HEK293T (cell line): ENCODE measurements around the gene BLOC1S5.
A peak's percentile ranks its signal among the peaks of the same experiment; 100 is the strongest.

ENCODE experiments used
- CTCF ChIA-PET: fragments of 350-600 bp; formaldehyde crosslinking; extraction: SDS; loops from one replicate; lab custom pipeline; 2021; ENCODE audit warnings: antibody characterized with exemption, inconsistent platforms; lab: Yijun Ruan, JAX
- POLR2A ChIA-PET: fragments of 350-600 bp; formaldehyde crosslinking; extraction: SDS; loops from one replicate; lab custom pipeline; 2020; ENCODE audit warnings: antibody characterized with exemption, inconsistent platforms; lab: Yijun Ruan, JAX
- DNase-seq: peaks from one replicate; pipeline ENCODE4 v3.0.0; 2012; ENCODE audit warnings: mixed read lengths; ENCODE audit errors: extremely low spot score
- ARNT ChIP-seq: fragments of 450-650 bp; IDR thresholded peaks from 2 replicates; pipeline ENCODE4 v1.6.1; 2017; ENCODE audit warnings: mild to moderate bottlenecking
- BHLHE40 ChIP-seq: fragments of 450-650 bp; IDR thresholded peaks from 2 replicates; pipeline ENCODE4 v1.6.1; 2016; ENCODE audit warnings: mild to moderate bottlenecking, moderate library complexity, borderline replicate concordance
- CTBP1 ChIP-seq: fragments of 450-650 bp; IDR thresholded peaks from 2 replicates; pipeline ENCODE4 v1.6.1; 2016; ENCODE audit warnings: borderline replicate concordance
- ELF4 ChIP-seq: fragments of 450-650 bp; IDR thresholded peaks from 2 replicates; pipeline ENCODE4 v1.6.1; 2017; ENCODE audit warnings: antibody characterized with exemption
- FOXA1 ChIP-seq: fragments of 450-650 bp; IDR thresholded peaks from 2 replicates; pipeline ENCODE4 v1.6.1; 2016; ENCODE audit warnings: mild to moderate bottlenecking
- FOXK2 ChIP-seq: fragments of 450-650 bp; IDR thresholded peaks from 2 replicates; pipeline ENCODE4 v1.6.1; 2016; ENCODE audit warnings: mild to moderate bottlenecking
- FOXM1 ChIP-seq: fragments of 450-650 bp; IDR thresholded peaks from 2 replicates; pipeline ENCODE4 v1.6.1; 2017; ENCODE audit warnings: mild to moderate bottlenecking, borderline replicate concordance
- HDGF ChIP-seq: fragments of 450-650 bp; IDR thresholded peaks from 2 replicates; pipeline ENCODE4 v1.6.1; 2017; ENCODE audit warnings: antibody characterized with exemption, borderline replicate concordance
- L3MBTL2 ChIP-seq: fragments of 450-650 bp; conservative IDR thresholded peaks from 2 replicates; pipeline ENCODE4 v1.6.1; 2016; ENCODE audit warnings: mild to moderate bottlenecking
- LEF1 ChIP-seq: fragments of 450-650 bp; IDR thresholded peaks from 2 replicates; pipeline ENCODE4 v1.6.1; 2017; ENCODE audit warnings: mild to moderate bottlenecking, borderline replicate concordance
- NFRKB ChIP-seq: fragments of 450-650 bp; IDR thresholded peaks from 2 replicates; pipeline ENCODE4 v1.6.1; 2016; ENCODE audit warnings: mild to moderate bottlenecking, moderate library complexity
- SP1 ChIP-seq: fragments of 450-650 bp; IDR thresholded peaks from 2 replicates; pipeline ENCODE4 v1.6.1; 2017
- SUZ12 ChIP-seq: fragments of 450-650 bp; IDR thresholded peaks from 2 replicates; pipeline ENCODE4 v1.6.1; 2016; ENCODE audit warnings: mild to moderate bottlenecking
- TARDBP ChIP-seq: fragments of 450-650 bp; IDR thresholded peaks from 2 replicates; pipeline ENCODE4 v1.6.1; 2016
- ZNF384 ChIP-seq: fragments of 450-650 bp; IDR thresholded peaks from 2 replicates; pipeline ENCODE4 v1.6.1; 2016
- TF ChIP-seq, protein P1 (sequence below): fragments of 450-650 bp; IDR thresholded peaks from 2 replicates; pipeline ENCODE4 v1.6.1; 2016

The BLOC1S5 gene

DNA sequence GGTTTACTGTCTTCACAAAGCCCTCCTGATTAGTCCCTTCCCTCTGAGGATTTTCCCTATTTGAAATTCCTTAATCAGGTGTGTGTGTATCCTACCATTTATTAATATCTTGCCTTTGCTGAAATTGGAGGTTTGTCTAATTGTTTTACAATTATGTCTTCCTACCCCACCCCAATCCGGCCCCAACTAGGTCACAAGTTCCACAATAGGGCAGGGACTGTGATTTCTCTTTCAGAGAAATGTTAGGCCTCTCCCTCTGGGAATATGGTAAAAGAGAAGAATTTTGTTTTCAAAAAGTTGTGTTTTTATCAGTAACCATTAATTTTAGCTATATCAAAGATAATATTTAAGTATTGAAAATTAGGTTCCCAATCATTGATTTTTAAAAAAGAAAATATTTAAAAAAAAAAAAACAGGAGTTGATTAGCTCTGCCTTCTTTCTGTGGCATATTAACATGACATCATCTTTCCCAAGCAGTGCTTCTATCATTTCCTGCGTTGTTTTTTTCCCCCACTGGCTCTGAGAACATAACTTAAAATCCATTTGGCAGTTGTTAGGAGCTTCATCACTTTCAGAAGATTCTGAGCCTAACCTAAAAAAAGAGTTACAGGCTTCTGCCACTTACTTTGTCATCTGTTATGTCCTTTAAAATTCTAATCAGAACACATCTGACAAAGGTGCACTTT, 36.1 kb downstream of the BLOC1S5 start:
- ChIA-PET POLR2A (no interaction called here), CTCF (no interaction called here)
- TF ChIP-seq L3MBTL2 (no peak), SP1 (no peak), ZNF384 (no peak), SUZ12 (no peak), HDGF (no peak), FOXA1 (no peak), ARNT (no peak), CTBP1 (no peak)
- TF ChIP-seq, protein P1, sequence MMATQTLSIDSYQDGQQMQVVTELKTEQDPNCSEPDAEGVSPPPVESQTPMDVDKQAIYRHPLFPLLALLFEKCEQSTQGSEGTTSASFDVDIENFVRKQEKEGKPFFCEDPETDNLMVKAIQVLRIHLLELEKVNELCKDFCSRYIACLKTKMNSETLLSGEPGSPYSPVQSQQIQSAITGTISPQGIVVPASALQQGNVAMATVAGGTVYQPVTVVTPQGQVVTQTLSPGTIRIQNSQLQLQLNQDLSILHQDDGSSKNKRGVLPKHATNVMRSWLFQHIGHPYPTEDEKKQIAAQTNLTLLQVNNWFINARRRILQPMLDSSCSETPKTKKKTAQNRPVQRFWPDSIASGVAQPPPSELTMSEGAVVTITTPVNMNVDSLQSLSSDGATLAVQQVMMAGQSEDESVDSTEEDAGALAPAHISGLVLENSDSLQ, result no peak
- no peak for DNase-seq

DNA sequence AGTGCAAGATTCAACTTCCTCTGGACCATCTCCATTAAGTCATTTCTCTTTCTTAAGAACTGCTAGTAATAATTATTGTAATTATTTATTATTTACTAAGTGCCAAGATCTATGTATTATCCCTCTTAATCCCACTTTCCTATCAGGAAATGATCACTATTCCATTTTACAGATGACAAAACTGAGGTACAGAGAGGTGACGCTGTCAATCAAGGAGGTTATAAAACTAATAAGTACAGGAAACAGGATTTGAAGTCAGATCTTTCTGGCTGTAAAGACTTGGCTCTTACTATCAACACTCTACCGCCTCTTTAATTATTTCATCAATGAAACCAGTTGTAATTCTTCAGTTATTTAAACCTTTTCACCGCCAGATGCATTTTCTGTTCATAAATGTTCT, 37.4 kb downstream of the BLOC1S5 start:
- POLR2A ChIA-PET, result no interaction called here
- CTCF ChIA-PET, result no interaction called here

DNA sequence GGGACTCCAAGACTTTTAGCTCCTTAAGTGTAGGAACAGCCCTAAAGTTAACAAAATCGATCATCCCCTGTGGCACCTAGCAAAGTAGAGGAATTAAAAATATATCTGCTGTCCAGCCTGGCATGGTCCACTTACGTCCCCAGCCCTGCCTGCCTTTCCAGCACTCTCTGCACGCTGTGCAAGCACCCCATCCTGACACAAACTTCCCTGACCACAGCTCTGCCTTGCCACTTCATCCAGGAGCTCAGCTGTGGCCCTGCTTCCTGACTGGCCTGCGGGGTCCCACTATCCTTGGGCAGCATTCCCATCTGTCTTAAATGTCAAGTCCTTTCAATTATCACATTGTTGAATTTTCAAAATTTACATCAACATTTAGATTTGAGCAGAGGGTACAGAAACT, 39.0 kb downstream of the BLOC1S5 start:
- no peak for DNase-seq

More for the DNA sequence above, 37.4 kb downstream of the BLOC1S5 start:
- TF ChIP-seq NFRKB, result no peak
- TF ChIP-seq, protein P1, result peak; percentile 74
- no peak for DNase-seq

DNA sequence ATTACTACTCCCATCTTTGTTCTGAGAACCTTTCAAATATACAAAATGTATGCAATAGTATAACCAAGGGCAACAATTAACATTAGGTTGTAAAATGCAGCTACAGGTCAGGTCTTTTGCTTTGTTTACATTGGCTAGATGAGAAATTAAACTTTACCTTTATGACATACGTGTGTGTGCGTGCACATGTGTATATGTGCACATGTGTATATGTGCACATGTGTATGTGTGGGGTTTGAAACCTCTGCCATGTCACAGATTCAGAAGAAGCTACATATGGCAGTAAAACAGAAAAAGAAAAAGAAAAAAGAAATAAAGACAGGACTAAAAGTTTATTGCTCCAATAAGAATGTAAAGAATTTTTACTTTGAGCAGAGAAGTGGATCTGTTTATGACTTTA, 40.6 kb downstream of the BLOC1S5 start:
- DNase-seq, result no peak
- POLR2A ChIA-PET, result no interaction called here
- CTCF ChIA-PET, result no interaction called here
- TF ChIP-seq ELF4, result no peak

More for the DNA sequence above, 39.0 kb downstream of the BLOC1S5 start:
- CTCF ChIA-PET, result interaction anchor here (0.6 kb wide), 1 partner anchor 17 kb away, joined by 3 read pairs; no protein-coding TSS in a partner anchor
- POLR2A ChIA-PET, result interaction anchor here (1.0 kb wide), 1 partner anchor 38 kb away, joined by 3 read pairs; no protein-coding TSS in a partner anchor
- no peak for TF ChIP-seq SP1
- TF ChIP-seq SUZ12, result no peak
- TF ChIP-seq BHLHE40, result no peak
- TF ChIP-seq TARDBP, result no peak
- TF ChIP-seq L3MBTL2, result no peak
- TF ChIP-seq, protein P1, result no peak
- no peak for TF ChIP-seq ARNT
- TF ChIP-seq CTBP1, result no peak
- TF ChIP-seq FOXM1, result no peak
- no peak for TF ChIP-seq ELF4
- no peak for TF ChIP-seq NFRKB
- no peak for TF ChIP-seq LEF1
- no peak for TF ChIP-seq ZNF384
- no peak for TF ChIP-seq HDGF
- TF ChIP-seq FOXA1, result no peak
- TF ChIP-seq FOXK2, result no peak

DNA sequence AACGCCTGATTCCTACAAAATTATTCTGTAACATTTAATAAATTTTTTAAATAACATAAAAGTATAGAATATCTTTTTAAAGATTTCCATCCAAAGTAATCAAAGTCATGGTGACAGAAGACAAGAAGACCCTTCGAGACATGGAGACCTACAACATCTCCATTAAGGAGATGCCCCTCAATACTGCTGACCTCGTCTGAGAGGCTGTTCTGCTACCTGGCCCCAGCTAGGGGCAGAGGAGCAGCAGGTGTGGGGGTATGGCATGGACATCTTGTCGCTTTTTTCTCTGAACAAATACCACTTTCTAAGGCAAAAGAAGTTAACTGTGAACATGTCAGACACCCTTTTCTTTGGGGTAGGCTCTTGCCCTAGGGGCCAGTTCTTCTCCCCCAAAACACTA, 44.1 kb downstream of the BLOC1S5 start:
- TF ChIP-seq SUZ12 (no peak), ARNT (no peak), FOXK2 (no peak)
- TF ChIP-seq, protein P1, result no peak
- ChIA-PET POLR2A (no interaction called here), CTCF (no interaction called here)
- DNase-seq, result no peak

DNA sequence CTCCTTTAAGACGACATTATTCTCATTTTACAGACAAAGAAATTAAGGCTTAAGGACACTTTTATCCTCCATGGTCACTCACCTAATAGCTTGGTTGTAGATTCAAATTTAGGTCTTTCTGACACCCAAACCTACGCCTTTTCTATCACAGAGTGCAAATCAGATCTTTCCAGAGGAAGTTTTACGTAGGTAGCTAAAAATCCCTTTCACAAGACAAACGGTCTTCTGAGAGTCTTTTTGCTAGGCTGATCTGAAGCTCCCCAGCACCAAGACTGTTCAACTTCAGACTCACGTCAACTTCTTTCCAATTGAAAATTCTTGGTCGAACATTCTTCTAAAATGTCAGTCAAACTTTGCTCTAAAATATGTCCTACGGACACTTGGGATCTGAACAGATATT, 46.5 kb downstream of the BLOC1S5 start:
- DNase-seq, result no peak
- ChIA-PET POLR2A (interaction anchor here (0.5 kb wide), 1 partner anchor 169 kb away, joined by 3 read pairs; no protein-coding TSS in a partner anchor), CTCF (interaction anchor here (0.8 to 1.1 kb wide), 2 partner anchors 12 to 295 kb away, joined by 3 read pairs; no protein-coding TSS in a partner anchor)
- TF ChIP-seq TARDBP (no peak), BHLHE40 (no peak), SUZ12 (no peak)
- TF ChIP-seq, protein P1, result no peak
